ENCODE results near the gene SFXN2.
A peak's percentile ranks its signal among the peaks of the same experiment; 100 is the strongest.

SFXN2 gene

DNA sequence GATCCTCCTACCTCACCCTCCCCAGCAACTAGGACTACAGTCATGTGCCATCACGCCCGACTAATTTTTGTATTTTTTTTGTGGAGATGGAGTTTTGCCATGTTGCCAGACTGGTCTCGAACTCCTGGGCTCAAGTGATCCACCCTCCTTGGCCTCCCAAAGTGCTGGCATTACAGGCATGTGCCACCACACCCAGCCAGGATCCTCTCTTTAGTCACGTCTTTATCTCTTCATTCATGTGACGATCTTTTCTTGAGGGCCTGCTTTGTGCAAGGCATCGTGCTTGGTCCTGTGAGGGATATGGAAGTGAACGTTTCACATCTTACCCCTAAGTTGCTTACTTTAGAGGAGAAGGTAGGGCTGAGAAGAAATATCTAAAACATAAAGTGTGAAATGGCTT is 50.9 kb downstream of the SFXN2 start:
- no peak for DNase-seq (ENCODE audit: low spot score)
- TF ChIP-seq, protein P1, sequence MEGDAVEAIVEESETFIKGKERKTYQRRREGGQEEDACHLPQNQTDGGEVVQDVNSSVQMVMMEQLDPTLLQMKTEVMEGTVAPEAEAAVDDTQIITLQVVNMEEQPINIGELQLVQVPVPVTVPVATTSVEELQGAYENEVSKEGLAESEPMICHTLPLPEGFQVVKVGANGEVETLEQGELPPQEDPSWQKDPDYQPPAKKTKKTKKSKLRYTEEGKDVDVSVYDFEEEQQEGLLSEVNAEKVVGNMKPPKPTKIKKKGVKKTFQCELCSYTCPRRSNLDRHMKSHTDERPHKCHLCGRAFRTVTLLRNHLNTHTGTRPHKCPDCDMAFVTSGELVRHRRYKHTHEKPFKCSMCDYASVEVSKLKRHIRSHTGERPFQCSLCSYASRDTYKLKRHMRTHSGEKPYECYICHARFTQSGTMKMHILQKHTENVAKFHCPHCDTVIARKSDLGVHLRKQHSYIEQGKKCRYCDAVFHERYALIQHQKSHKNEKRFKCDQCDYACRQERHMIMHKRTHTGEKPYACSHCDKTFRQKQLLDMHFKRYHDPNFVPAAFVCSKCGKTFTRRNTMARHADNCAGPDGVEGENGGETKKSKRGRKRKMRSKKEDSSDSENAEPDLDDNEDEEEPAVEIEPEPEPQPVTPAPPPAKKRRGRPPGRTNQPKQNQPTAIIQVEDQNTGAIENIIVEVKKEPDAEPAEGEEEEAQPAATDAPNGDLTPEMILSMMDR (IDR thresholded peaks at IDR 0.05; ENCODE audit: extremely low read depth, missing control alignments): no peak

DNA sequence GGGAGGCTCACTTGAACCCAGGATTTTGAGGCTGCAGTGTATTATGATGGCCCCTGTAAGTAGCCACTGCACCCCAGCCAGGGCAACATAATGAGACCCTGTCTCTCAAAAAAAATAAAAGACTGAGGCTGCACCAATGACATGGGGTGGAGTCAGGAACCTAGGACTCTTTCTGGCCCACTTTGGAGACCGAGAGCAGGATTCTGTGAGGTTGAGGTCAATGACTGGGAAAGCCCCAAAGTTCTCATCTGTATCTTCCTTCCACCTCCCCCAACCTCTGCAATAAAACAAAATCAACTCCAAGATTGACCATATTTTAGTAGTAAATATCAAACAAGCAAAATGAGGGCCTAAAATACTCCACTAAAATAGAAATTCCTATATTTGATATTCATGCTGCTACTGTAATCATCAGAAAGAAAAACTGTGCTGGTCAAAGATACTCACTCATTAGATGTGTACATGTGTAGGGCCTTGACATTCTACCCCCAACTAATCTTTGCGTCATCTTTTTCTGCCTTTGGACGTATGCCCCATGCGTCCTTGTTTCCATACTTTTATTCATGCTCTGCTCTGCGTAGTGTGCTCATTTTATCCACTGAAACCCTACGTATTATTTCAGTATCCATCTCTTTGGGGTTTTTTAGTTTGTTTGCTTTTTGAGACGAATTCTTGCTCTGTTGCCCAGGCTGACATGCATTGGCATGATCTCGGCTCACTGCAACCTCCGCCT is 53.2 kb downstream of the SFXN2 start:
- no peak for DNase-seq (ENCODE audit: low spot score)
- TF ChIP-seq, protein P1 (IDR thresholded peaks at IDR 0.05; ENCODE audit: extremely low read depth, missing control alignments): no peak

DNA sequence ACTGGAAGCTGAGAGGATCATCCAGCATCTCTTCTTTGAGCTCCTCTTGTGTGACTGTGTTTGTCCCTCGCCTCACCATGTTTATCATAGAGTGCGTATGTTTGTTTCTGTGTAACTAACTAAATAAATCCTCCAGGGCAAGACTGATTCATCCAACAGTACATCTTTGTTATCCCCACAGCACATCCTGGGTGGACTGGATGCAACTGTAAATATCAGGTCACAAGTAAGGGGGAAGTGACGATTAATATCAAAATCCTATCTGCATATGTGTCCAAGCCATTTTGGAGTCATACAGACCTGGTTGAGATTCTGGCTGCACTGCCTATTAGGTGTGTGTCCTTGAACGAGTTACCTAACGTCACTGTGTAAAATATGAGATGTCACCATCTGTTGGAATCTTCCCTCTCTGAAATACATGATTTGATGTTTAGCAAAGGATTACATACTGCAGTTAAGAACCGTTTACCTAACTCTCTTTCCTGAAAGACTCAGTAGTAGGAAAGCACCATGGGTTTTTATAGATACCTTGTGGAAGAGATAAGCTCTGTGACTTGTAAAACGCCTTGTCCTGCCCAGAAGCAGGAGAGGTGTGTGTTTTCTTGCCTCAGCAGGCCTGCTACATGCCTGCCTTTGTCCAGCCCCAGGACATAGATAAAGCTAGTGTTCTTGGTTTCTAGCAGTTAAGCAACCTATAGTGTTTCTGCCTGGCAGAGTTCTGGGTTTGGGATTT is 55.1 kb downstream of the SFXN2 start:
- DNase-seq (ENCODE audit: low spot score): no peak
- TF ChIP-seq, protein P1 (IDR thresholded peaks at IDR 0.05; ENCODE audit: extremely low read depth, missing control alignments): no peak

DNA sequence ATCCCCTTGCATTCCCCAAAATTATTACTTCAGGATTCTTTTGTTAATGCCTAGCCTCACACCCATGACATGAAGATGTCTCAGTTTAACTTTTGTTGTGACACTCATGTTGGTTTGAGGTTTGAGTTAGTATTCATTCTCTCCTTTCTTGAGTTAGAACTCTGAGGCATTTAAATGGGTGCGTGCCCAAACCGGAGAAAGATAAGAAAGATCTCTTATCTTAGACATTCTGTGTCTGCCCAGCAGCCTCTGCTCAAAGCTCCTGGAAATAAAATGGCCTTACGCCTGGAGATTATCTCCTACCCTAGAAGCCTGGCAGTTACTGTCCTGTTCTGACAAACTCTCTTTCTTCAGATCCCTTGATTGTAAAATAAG is 55.7 kb downstream of the SFXN2 start:
- TF ChIP-seq, protein P1 (IDR thresholded peaks at IDR 0.05; ENCODE audit: extremely low read depth, missing control alignments): no peak
- no peak for DNase-seq (ENCODE audit: low spot score)

DNA sequence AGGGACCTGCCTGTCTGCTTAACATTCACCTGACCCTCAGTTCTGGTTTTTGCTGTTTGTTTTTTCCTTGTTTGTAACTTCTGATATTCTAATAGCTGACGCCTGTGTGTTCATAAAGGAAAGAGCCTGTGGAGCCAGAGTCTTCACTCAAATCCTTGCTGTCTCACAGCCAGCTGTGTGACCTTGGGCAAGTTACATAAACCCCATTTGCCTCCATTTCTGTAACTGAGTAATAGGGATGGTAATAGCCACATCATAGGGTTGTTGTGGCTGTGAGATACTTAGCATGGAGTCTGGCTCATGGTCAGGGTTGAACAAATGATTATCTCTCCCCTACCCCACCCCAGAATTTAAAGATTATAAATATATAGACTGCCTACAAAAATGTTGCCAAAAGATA is 56.4 kb downstream of the SFXN2 start:
- TF ChIP-seq, protein P1 (IDR thresholded peaks at IDR 0.05; ENCODE audit: extremely low read depth, missing control alignments): no peak
- DNase-seq (ENCODE audit: low spot score): no peak

DNA sequence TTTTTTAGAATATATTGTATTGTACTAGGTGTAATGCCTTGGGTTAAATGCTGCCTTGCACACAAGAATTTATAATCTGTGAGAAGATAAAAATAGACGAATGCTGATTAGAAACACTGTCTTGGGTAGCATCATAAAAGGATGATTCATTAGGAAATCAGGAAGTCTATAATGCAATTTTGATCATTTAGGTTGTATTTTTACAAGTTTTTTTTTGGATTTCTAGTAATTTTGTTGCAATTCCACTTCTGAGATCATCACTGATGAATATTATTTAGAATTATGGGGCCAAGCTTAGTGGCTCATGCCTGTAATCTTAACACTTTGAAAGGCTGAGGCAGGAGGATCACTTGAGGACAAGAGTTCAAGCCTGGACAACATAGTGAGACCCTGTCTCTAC is 58.9 kb downstream of the SFXN2 start:
- TF ChIP-seq, protein P1 (IDR thresholded peaks at IDR 0.05; ENCODE audit: extremely low read depth, missing control alignments): no peak
- DNase-seq (ENCODE audit: low spot score): no peak

DNA sequence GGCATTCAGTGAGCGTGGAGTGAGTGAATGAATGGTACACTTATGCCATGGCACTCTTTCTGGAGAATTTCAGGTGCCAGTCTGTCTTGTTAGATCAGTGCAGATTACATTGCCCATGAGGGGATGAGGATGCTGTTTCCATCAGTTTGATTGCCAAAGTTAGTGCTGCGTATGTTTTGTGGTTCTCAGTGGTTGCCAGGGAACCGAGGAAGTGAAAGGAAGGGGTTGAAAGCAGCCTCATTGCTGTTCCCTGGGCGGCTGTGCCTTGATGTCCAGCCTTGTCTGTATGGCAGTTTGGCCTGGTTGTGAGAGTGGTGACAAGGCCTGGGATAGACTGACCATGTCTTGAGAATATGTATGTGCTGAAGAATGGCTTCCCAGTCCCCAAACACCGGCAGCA is 59.5 kb downstream of the SFXN2 start:
- peak; percentile 32 for DNase-seq (ENCODE audit: low spot score)
- TF ChIP-seq, protein P1 (IDR thresholded peaks at IDR 0.05; ENCODE audit: extremely low read depth, missing control alignments): no peak

Measured in GM20000 (cell line).